ENCODE data around the gene DUSP18. TPM values are rescaled to one million over a fixed set of nuclear protein-coding genes. Genes with fewer than 3 reads are reported as not detected.
A peak's percentile ranks its signal among the peaks of the same experiment; 100 is the strongest.
"Not testable (repeated sequence)": the region's sequence is repeated elsewhere in the genome, so short reads cannot be mapped to it uniquely, and the experiment has no call there.

Gene DUSP18
- total RNA-seq, 1 experiment from 2014 or later = 7.0 TPM

- DNase-seq (ENCODE audit: low read depth, low spot score) = no peak
- in situ Hi-C loops (cut with HindIII; ENCODE audit: low pct_unique_long_range_greater_than_20kb, low sequenced_read_pairs) = no loop called here
These were observed 17.5 kb upstream of the DUSP18 start for GRCh38 chr22:30685178-30685577.

- DNase-seq (ENCODE audit: low read depth, low spot score) = no peak
- in situ Hi-C loops (cut with HindIII; ENCODE audit: low pct_unique_long_range_greater_than_20kb, low sequenced_read_pairs) = no loop called here
These were observed 14.2 kb upstream of the DUSP18 start for GRCh38 chr22:30681831-30682230.

- in situ Hi-C loops (cut with HindIII; ENCODE audit: low pct_unique_long_range_greater_than_20kb, low sequenced_read_pairs) = no loop called here
- no peak for DNase-seq (ENCODE audit: low read depth, low spot score)
These were observed 13.5 kb upstream of the DUSP18 start for GRCh38 chr22:30680991-30681770.

GRCh38 chr22:30679895-30680690, 12.4 kb upstream of the DUSP18 start:
- in situ Hi-C loops (cut with HindIII; ENCODE audit: low pct_unique_long_range_greater_than_20kb, low sequenced_read_pairs); DNase-seq (ENCODE audit: low read depth, low spot score): not testable (repeated sequence)

GRCh38 chr22:30676565-30676964, 8.9 kb upstream of the DUSP18 start:
- in situ Hi-C loops (cut with HindIII; ENCODE audit: low pct_unique_long_range_greater_than_20kb, low sequenced_read_pairs); DNase-seq (ENCODE audit: low read depth, low spot score): not testable (repeated sequence)

GRCh38 chr22:30675436-30675835, 7.8 kb upstream of the DUSP18 start:
- in situ Hi-C loops (cut with HindIII; ENCODE audit: low pct_unique_long_range_greater_than_20kb, low sequenced_read_pairs) = no loop called here
- DNase-seq (ENCODE audit: low read depth, low spot score) = no peak

GRCh38 chr22:30674482-30674881, 6.8 kb upstream of the DUSP18 start:
- DNase-seq (ENCODE audit: low read depth, low spot score) = no peak
- in situ Hi-C loops (cut with HindIII; ENCODE audit: low pct_unique_long_range_greater_than_20kb, low sequenced_read_pairs) = no loop called here

- in situ Hi-C loops (cut with HindIII; ENCODE audit: low pct_unique_long_range_greater_than_20kb, low sequenced_read_pairs) = no loop called here
- DNase-seq (ENCODE audit: low read depth, low spot score) = no peak
These were observed 5.5 kb upstream of the DUSP18 start for GRCh38 chr22:30673136-30673535.

GRCh38 chr22:30671071-30671470, 3.4 kb upstream of the DUSP18 start:
- DNase-seq (ENCODE audit: low read depth, low spot score) = no peak
- in situ Hi-C loops (cut with HindIII; ENCODE audit: low pct_unique_long_range_greater_than_20kb, low sequenced_read_pairs) = no loop called here

- in situ Hi-C loops (cut with HindIII; ENCODE audit: low pct_unique_long_range_greater_than_20kb, low sequenced_read_pairs) = no loop called here
- DNase-seq (ENCODE audit: low read depth, low spot score) = no peak
These were observed 673 bp upstream of the DUSP18 start for GRCh38 chr22:30668386-30668710.

- in situ Hi-C loops (cut with HindIII; ENCODE audit: low pct_unique_long_range_greater_than_20kb, low sequenced_read_pairs) = no loop called here
- no peak for DNase-seq (ENCODE audit: low read depth, low spot score)
These were observed 575 bp downstream of the DUSP18 start for GRCh38 chr22:30667107-30667493.

- in situ Hi-C loops (cut with HindIII; ENCODE audit: low pct_unique_long_range_greater_than_20kb, low sequenced_read_pairs) = no loop called here
- no peak for DNase-seq (ENCODE audit: low read depth, low spot score)
These were observed 1.9 kb downstream of the DUSP18 start for GRCh38 chr22:30665786-30666185.

- no peak for DNase-seq (ENCODE audit: low read depth, low spot score)
- in situ Hi-C loops (cut with HindIII; ENCODE audit: low pct_unique_long_range_greater_than_20kb, low sequenced_read_pairs) = no loop called here
These were observed 2.4 kb downstream of the DUSP18 start for GRCh38 chr22:30665266-30665665.

GRCh38 chr22:30664798-30665197, 2.9 kb downstream of the DUSP18 start:
- no peak for DNase-seq (ENCODE audit: low read depth, low spot score)
- in situ Hi-C loops (cut with HindIII; ENCODE audit: low pct_unique_long_range_greater_than_20kb, low sequenced_read_pairs) = no loop called here

GRCh38 chr22:30662040-30662439, 5.6 kb downstream of the DUSP18 start:
- DNase-seq (ENCODE audit: low read depth, low spot score) = peak; percentile 14
- in situ Hi-C loops (cut with HindIII; ENCODE audit: low pct_unique_long_range_greater_than_20kb, low sequenced_read_pairs) = no loop called here

- DNase-seq (ENCODE audit: low read depth, low spot score) = no peak
- in situ Hi-C loops (cut with HindIII; ENCODE audit: low pct_unique_long_range_greater_than_20kb, low sequenced_read_pairs) = no loop called here
These were observed 12.1 kb downstream of the DUSP18 start for GRCh38 chr22:30655532-30655931.

GRCh38 chr22:30654361-30654760, 13.3 kb downstream of the DUSP18 start:
- in situ Hi-C loops (cut with HindIII; ENCODE audit: low pct_unique_long_range_greater_than_20kb, low sequenced_read_pairs) = no loop called here
- no peak for DNase-seq (ENCODE audit: low read depth, low spot score)

- in situ Hi-C loops (cut with HindIII; ENCODE audit: low pct_unique_long_range_greater_than_20kb, low sequenced_read_pairs) = no loop called here
- no peak for DNase-seq (ENCODE audit: low read depth, low spot score)
These were observed 14.8 kb downstream of the DUSP18 start for GRCh38 chr22:30652852-30653251.

GRCh38 chr22:30650508-30651116, 17.1 kb downstream of the DUSP18 start:
- DNase-seq (ENCODE audit: low read depth, low spot score) = no peak
- in situ Hi-C loops (cut with HindIII; ENCODE audit: low pct_unique_long_range_greater_than_20kb, low sequenced_read_pairs) = no loop called here
